CD14-positive monocyte (primary cell): Measurements from ENCODE around the gene WWC1. TPM values are rescaled to one million over a fixed set of nuclear protein-coding genes. Genes with fewer than 3 reads are reported as not detected.

ENCODE experiments used
- DNase-seq, 3 donors: peaks; one replicate each; pipeline ENCODE4 v3.0.0-alpha.2; 2011 to 2022
- H2AFZ ChIP-seq: 2 replicates; pipeline ENCODE4 v1.6.0; 2012; ENCODE audit warnings: mild to moderate bottlenecking, low read depth, low read length, inconsistent platforms; ENCODE audit not compliant: insufficient read depth, poor library complexity, severe bottlenecking
- H3K27ac ChIP-seq, 2 donors: 1 replicate in 1 of 2; 2 replicates in 1 of 2; pipeline ENCODE4 v1.5.1; 2012 to 2013; ENCODE audit warnings: low read length in 2 of 2, control low read depth in 1 of 2, inconsistent platforms in 1 of 2, low read depth in 1 of 2, mild to moderate bottlenecking in 1 of 2
- H3K27me3 ChIP-seq, 2 donors: one replicate each; pipeline versions ENCODE4 v1.6.0 to v1.6.1; 2011 to 2013; ENCODE audit warnings: low read length in 2 of 2; ENCODE audit not compliant: control insufficient read depth in 2 of 2, insufficient read depth in 2 of 2
- H3K36me3 ChIP-seq, 2 donors: replicated peaks in 1 of 2; 1 replicate in 1 of 2; 2 replicates in 1 of 2; pipeline versions ENCODE4 v1.5.1 to v1.6.1; 2012 to 2013; ENCODE audit warnings: low read length in 2 of 2, control low read depth in 1 of 2, inconsistent platforms in 1 of 2, mild to moderate bottlenecking in 1 of 2; ENCODE audit not compliant: insufficient read depth in 2 of 2, control insufficient read depth in 1 of 2
- H3K4me1 ChIP-seq, 2 donors: 1 replicate in 1 of 2; 2 replicates in 1 of 2; pipeline versions ENCODE4 v1.5.1 to v1.6.1; 2012 to 2013; ENCODE audit warnings: low read length in 2 of 2, control low read depth in 1 of 2, inconsistent platforms in 1 of 2, mild to moderate bottlenecking in 1 of 2, moderate library complexity in 1 of 2; ENCODE audit not compliant: insufficient read depth in 2 of 2, control insufficient read depth in 1 of 2
- H3K4me2 ChIP-seq: replicated peaks from 2 replicates; pipeline ENCODE3; 2012; ENCODE audit warnings: low read length, moderate library complexity, mild to moderate bottlenecking; ENCODE audit not compliant: poor library complexity, severe bottlenecking; ENCODE audit errors: extremely low read depth
- H3K4me3 ChIP-seq, 3 experiments: fragments of 200-600 bp in 1 of 3; sonication (generic) in 1 of 3; replicated peaks in 1 of 3; 1 replicate in 2 of 3; 2 replicates in 1 of 3; pipeline ENCODE4 v1.5.1; 2011 to 2013; ENCODE audit warnings: low read length in 3 of 3, mild to moderate bottlenecking in 3 of 3, control low read depth in 2 of 3, low read depth in 2 of 3, inconsistent platforms in 1 of 3, moderate library complexity in 1 of 3
- H3K79me2 ChIP-seq: 2 replicates; pipeline ENCODE4 v1.6.0; 2012; ENCODE audit warnings: mild to moderate bottlenecking, control low read depth, inconsistent platforms, low read length, moderate library complexity; ENCODE audit not compliant: insufficient read depth
- H3K9ac ChIP-seq: 2 replicates; pipeline ENCODE4 v1.6.0; 2017; ENCODE audit warnings: low read length, mild to moderate bottlenecking; ENCODE audit not compliant: insufficient read depth, poor library complexity, severe bottlenecking
- H3K9me3 ChIP-seq, 2 donors: replicated peaks in 1 of 2; 1 replicate in 1 of 2; 2 replicates in 1 of 2; pipeline versions ENCODE4 v1.5.1 to v1.6.1; 2012 to 2013; ENCODE audit warnings: low read length in 2 of 2, control low read depth in 1 of 2; ENCODE audit not compliant: control insufficient read depth in 1 of 2, insufficient read depth in 1 of 2
- H4K20me1 ChIP-seq: 2 replicates; pipeline ENCODE4 v1.6.0; 2012; ENCODE audit warnings: mild to moderate bottlenecking, low read length, control low read depth, moderate library complexity; ENCODE audit not compliant: insufficient read depth
- H3K27ac Mint-ChIP-seq, 7 donors: one replicate each; pipeline ENCODE4 v1.8.0; 2020; ENCODE audit warnings: mild to moderate bottlenecking in 7 of 7, mixed read lengths in 7 of 7, moderate library complexity in 6 of 7, inconsistent platforms in 2 of 7
- H3K27me3 Mint-ChIP-seq, 3 donors: one replicate each; pipeline ENCODE4 v1.8.0; 2021 to 2022; ENCODE audit warnings: low read depth in 3 of 3, mild to moderate bottlenecking in 3 of 3, mixed read lengths in 3 of 3, moderate library complexity in 3 of 3, inconsistent platforms in 1 of 3
- H3K36me3 Mint-ChIP-seq, 2 donors: one replicate each; pipeline ENCODE4 v1.8.0; 2020; ENCODE audit warnings: mixed read lengths in 2 of 2, inconsistent platforms in 1 of 2, mild to moderate bottlenecking in 1 of 2
- H3K4me1 Mint-ChIP-seq: one replicate; pipeline ENCODE4 v1.8.0; 2020; ENCODE audit warnings: mild to moderate bottlenecking, mixed read lengths
- H3K4me3 Mint-ChIP-seq, 2 donors: one replicate each; pipeline ENCODE4 v1.8.0; 2020; ENCODE audit warnings: mild to moderate bottlenecking in 2 of 2, mixed read lengths in 2 of 2, moderate library complexity in 1 of 2
- H3K9me3 Mint-ChIP-seq, 7 donors: one replicate each; pipeline ENCODE4 v1.8.0; 2020 to 2022; ENCODE audit warnings: mixed read lengths in 7 of 7, mild to moderate bottlenecking in 6 of 7, moderate library complexity in 6 of 7, inconsistent platforms in 2 of 7
- WGBS: methylation state at CpG from one replicate; pipeline ENCODE4 v1.1.5; 2013; ENCODE audit warnings: missing lambda C conversion rate; ENCODE audit not compliant: insufficient coverage; 5-methylcytosine and 5-hydroxymethylcytosine counted together
- intact Hi-C, 2 donors: fragments of 100-400 bp; cut with micrococcal nuclease; formaldehyde crosslinking; loops; one replicate each; pipeline versions ENCODE4 v1.15.0 to v1.15.1; 2023
- polyA plus RNA-seq, 3 donors: library from polyadenylated mRNA; depleted of rRNA in 1 of 3; unstranded in 2 of 3; stranded (reverse) in 1 of 3; fragments of 300-500 nt in 2 of 3; fragments of >200 nt in 1 of 3; fragmentation: Illumina TruSeq in 2 of 3; gene quantifications; 1 replicate in 2 of 3; 2 replicates in 1 of 3; pipeline ENCODE4 v1.2.3, GENCODE V29; 2012 to 2021
- TF ChIP-seq, protein P1 (sequence below): fragments of 200-600 bp; IDR thresholded peaks from one replicate; pipeline ENCODE4 v1.8.0; 2022; ENCODE audit warnings: antibody characterized with exemption, mild to moderate bottlenecking

The WWC1 gene
- polyA plus RNA-seq, 3 donors: not detected

GRCh38 chr5:168340487-168340886 lies 49.0 kb downstream of the WWC1 start:
- Histone ChIP-seq H3K27me3 (no peaks in the 10 kb centered on the region), H3K4me3 (no peak overlapping the region), H3K4me1 (no peaks in the 10 kb centered on the region), H2AFZ (no peak overlapping the region), H4K20me1 (no peaks in the 10 kb centered on the region), H3K9ac (no peak overlapping the region), H3K4me2 (no peak overlapping the region), H3K36me3 (no peaks in the 10 kb centered on the region), H3K79me2 (no peaks in the 10 kb centered on the region), H3K27ac (no peak overlapping the region), H3K9me3 (no peaks in the 10 kb centered on the region)
- Mint-ChIP-seq H3K27me3 (peaks cover 0 to 7% (median 2%) of the 10 kb centered on the region in 3 donors), H3K36me3 (no peaks in the 10 kb centered on the region), H3K9me3 (peaks cover 0 to 9% (median 2%) of the 10 kb centered on the region in 7 donors), H3K27ac (no peak overlapping the region), H3K4me1 (no peaks in the 10 kb centered on the region), H3K4me3 (no peak overlapping the region)
- TF ChIP-seq, protein P1, sequence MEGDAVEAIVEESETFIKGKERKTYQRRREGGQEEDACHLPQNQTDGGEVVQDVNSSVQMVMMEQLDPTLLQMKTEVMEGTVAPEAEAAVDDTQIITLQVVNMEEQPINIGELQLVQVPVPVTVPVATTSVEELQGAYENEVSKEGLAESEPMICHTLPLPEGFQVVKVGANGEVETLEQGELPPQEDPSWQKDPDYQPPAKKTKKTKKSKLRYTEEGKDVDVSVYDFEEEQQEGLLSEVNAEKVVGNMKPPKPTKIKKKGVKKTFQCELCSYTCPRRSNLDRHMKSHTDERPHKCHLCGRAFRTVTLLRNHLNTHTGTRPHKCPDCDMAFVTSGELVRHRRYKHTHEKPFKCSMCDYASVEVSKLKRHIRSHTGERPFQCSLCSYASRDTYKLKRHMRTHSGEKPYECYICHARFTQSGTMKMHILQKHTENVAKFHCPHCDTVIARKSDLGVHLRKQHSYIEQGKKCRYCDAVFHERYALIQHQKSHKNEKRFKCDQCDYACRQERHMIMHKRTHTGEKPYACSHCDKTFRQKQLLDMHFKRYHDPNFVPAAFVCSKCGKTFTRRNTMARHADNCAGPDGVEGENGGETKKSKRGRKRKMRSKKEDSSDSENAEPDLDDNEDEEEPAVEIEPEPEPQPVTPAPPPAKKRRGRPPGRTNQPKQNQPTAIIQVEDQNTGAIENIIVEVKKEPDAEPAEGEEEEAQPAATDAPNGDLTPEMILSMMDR: no peak
- intact Hi-C loops: no loop called here
- WGBS: no CpG with 5 or more reads among the region's 1 CpG
- DNase-seq: no peak

GRCh38 chr5:168341178-168341577 lies 49.7 kb downstream of the WWC1 start:
- intact Hi-C loops: no loop called here
- WGBS: 100% methylated on average over 2 of the region's 2 CpGs
- H3K36me3 Mint-ChIP-seq: no peaks in the 10 kb centered on the region
- Histone ChIP-seq H3K9me3 (no peaks in the 10 kb centered on the region), H3K9ac (no peak overlapping the region), H3K4me1 (no peaks in the 10 kb centered on the region), H3K4me2 (no peak overlapping the region), H3K4me3 (no peak overlapping the region), H2AFZ (no peak overlapping the region), H3K27me3 (no peaks in the 10 kb centered on the region), H3K79me2 (no peaks in the 10 kb centered on the region), H3K36me3 (no peaks in the 10 kb centered on the region), H3K27ac (no peak overlapping the region), H4K20me1 (no peaks in the 10 kb centered on the region)
- no peak overlapping the region for H3K27ac Mint-ChIP-seq
- H3K4me3 Mint-ChIP-seq: no peak overlapping the region
- DNase-seq: no peak
- H3K4me1 Mint-ChIP-seq: no peaks in the 10 kb centered on the region
- H3K9me3 Mint-ChIP-seq: peaks cover 0 to 9% (median 2%) of the 10 kb centered on the region in 7 donors
- TF ChIP-seq, protein P1: no peak
- peaks cover 0 to 7% (median 2%) of the 10 kb centered on the region in 3 donors for H3K27me3 Mint-ChIP-seq
